Natural killer cell (primary cell): ENCODE results near the gene PLXNA2. TPM values are rescaled to one million over a fixed set of nuclear protein-coding genes. Genes with fewer than 3 reads are reported as not detected.
A peak's percentile ranks its signal among the peaks of the same experiment; 100 is the strongest.

ENCODE experiments used
- ATAC-seq, 3 donors: fragments of 150-1000 bp in 2 of 3; fragments of 200-7000 bp in 1 of 3; cut with Tn5 transposase; 1 replicate in 1 of 3; 2 replicates in 2 of 3; pipeline ENCODE4 v1.10.0; 2021; ENCODE audit warnings: mild to moderate bottlenecking in 2 of 3, moderate library complexity in 2 of 3
- DNase-seq, 2 donors: peaks; one replicate each; pipeline versions ENCODE4 v3.0.0 to v3.0.0-alpha.2; 2013 to 2021; ENCODE audit warnings: mixed read lengths in 1 of 2
- H3K27ac ChIP-seq: one replicate; pipeline ENCODE4 v1.5.1; 2013; ENCODE audit warnings: mild to moderate bottlenecking, low read length
- H3K27me3 ChIP-seq: one replicate; pipeline ENCODE4 v1.6.1; 2013; ENCODE audit warnings: low read length; ENCODE audit not compliant: control insufficient read depth, insufficient read depth
- H3K36me3 ChIP-seq: one replicate; pipeline ENCODE4 v1.6.1; 2013; ENCODE audit warnings: low read length; ENCODE audit not compliant: control insufficient read depth, insufficient read depth
- H3K4me1 ChIP-seq: one replicate; pipeline ENCODE4 v1.6.1; 2013; ENCODE audit warnings: low read length; ENCODE audit not compliant: control insufficient read depth, insufficient read depth
- H3K4me3 ChIP-seq: one replicate; pipeline ENCODE4 v1.5.1; 2013; ENCODE audit warnings: low read length
- H3K9me3 ChIP-seq: one replicate; pipeline ENCODE4 v1.6.1; 2013; ENCODE audit warnings: low read length; ENCODE audit not compliant: control insufficient read depth, insufficient read depth
- H3K27ac Mint-ChIP-seq, 2 donors: one replicate each; pipeline ENCODE4 v1.8.0; 2022; ENCODE audit warnings: mild to moderate bottlenecking in 2 of 2, mixed read lengths in 2 of 2, moderate library complexity in 1 of 2
- H3K27me3 Mint-ChIP-seq, 2 donors: one replicate each; pipeline ENCODE4 v1.8.0; 2022; ENCODE audit warnings: low read depth in 2 of 2, mixed read lengths in 2 of 2
- H3K36me3 Mint-ChIP-seq: one replicate; pipeline ENCODE4 v1.8.0; 2022; ENCODE audit warnings: mixed read lengths
- H3K4me1 Mint-ChIP-seq, 2 donors: one replicate each; pipeline ENCODE4 v1.8.0; 2022; ENCODE audit warnings: mixed read lengths in 2 of 2
- H3K4me3 Mint-ChIP-seq: one replicate; pipeline ENCODE4 v1.8.0; 2022; ENCODE audit warnings: mild to moderate bottlenecking, moderate library complexity, mixed read lengths
- H3K9me3 Mint-ChIP-seq, 2 donors: one replicate each; pipeline ENCODE4 v1.8.0; 2022; ENCODE audit warnings: mixed read lengths in 2 of 2
- WGBS: methylation state at CpG from one replicate; pipeline ENCODE4 v1.1.7; 2013; ENCODE audit warnings: missing lambda C conversion rate; ENCODE audit not compliant: insufficient coverage; 5-methylcytosine and 5-hydroxymethylcytosine counted together
- intact Hi-C: fragments of 100-400 bp; cut with micrococcal nuclease; formaldehyde crosslinking; loops from one replicate; pipeline ENCODE4 v1.14.2; 2022
- total RNA-seq, 4 donors: library from RNA; stranded (reverse); fragments of 120-200 nt in 1 of 4; gene quantifications; one replicate each; pipeline versions ENCODE4 v1.2.3 to v1.2.4, GENCODE V29; 2013 to 2022
- TF ChIP-seq, protein P1 (sequence below): fragments of 200-600 bp; IDR thresholded peaks from one replicate; pipeline ENCODE4 v1.8.0; 2022; ENCODE audit warnings: antibody characterized with exemption

PLXNA2 gene
- total RNA-seq, 3 donors from 2014 or later (not counting 1 experiment from before 2014, with no cell fraction given), result 2.8 to 8.4 (median 2.8) TPM

DNA sequence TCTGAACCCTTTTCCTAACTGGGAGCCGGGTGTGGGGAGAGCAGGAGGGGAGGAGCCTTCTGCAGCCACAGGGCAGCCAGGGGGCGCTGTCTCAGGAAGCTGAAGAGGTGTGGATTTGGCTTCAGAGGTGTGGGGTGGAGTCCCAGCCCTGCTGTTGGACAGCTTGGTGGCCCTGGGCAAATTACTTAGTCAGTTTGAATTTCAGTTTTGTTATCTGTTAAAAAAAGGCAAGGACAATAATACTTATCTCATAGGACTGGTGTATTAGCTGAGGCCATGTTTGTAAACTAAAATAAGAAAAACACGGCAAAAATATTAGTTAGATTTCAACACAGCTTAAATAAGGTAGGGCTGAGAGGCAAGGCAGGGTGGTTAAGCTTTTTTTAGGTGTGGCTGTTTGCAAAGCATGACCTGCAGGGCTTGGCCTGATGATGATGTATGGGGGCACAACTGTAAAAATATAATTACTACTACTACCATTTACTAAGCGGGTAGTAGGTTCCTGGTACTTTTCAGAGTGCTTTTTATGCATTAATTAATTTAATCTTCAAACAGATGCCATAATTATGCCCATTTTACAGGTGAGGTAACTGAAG is 111.8 kb downstream of the PLXNA2 start:
- ATAC-seq (peak; percentile 52 to 75 (median 52)), DNase-seq (peak; percentile 18 to 62)
- H3K4me3 Mint-ChIP-seq, result no peak overlapping the region
- no peaks in the 10 kb centered on the region for H3K36me3 Mint-ChIP-seq
- peaks cover 0 to 7% of the 10 kb centered on the region in 2 donors for H3K4me1 Mint-ChIP-seq
- intact Hi-C loops, result loop anchor here (1.0 kb wide), 1 partner anchor 113 kb away; no protein-coding TSS in a partner anchor
- no peaks in the 10 kb centered on the region for H3K9me3 Mint-ChIP-seq
- H3K4me1 ChIP-seq, result peaks cover 3% of the 10 kb centered on the region
- H3K27ac ChIP-seq, result no peak overlapping the region
- no peak overlapping the region for H3K4me3 ChIP-seq
- H3K9me3 ChIP-seq, result no peaks in the 10 kb centered on the region
- H3K36me3 ChIP-seq, result no peaks in the 10 kb centered on the region
- H3K27me3 ChIP-seq, result no peaks in the 10 kb centered on the region
- H3K27ac Mint-ChIP-seq, result no peak overlapping the region
- TF ChIP-seq, protein P1, sequence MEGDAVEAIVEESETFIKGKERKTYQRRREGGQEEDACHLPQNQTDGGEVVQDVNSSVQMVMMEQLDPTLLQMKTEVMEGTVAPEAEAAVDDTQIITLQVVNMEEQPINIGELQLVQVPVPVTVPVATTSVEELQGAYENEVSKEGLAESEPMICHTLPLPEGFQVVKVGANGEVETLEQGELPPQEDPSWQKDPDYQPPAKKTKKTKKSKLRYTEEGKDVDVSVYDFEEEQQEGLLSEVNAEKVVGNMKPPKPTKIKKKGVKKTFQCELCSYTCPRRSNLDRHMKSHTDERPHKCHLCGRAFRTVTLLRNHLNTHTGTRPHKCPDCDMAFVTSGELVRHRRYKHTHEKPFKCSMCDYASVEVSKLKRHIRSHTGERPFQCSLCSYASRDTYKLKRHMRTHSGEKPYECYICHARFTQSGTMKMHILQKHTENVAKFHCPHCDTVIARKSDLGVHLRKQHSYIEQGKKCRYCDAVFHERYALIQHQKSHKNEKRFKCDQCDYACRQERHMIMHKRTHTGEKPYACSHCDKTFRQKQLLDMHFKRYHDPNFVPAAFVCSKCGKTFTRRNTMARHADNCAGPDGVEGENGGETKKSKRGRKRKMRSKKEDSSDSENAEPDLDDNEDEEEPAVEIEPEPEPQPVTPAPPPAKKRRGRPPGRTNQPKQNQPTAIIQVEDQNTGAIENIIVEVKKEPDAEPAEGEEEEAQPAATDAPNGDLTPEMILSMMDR, result peak; percentile 58
- H3K27me3 Mint-ChIP-seq, result peaks cover 7 to 26% of the 10 kb centered on the region in 2 donors
- whole genome bisulfite sequencing, result 35% methylated on average over 3 of the region's 4 CpGs

DNA sequence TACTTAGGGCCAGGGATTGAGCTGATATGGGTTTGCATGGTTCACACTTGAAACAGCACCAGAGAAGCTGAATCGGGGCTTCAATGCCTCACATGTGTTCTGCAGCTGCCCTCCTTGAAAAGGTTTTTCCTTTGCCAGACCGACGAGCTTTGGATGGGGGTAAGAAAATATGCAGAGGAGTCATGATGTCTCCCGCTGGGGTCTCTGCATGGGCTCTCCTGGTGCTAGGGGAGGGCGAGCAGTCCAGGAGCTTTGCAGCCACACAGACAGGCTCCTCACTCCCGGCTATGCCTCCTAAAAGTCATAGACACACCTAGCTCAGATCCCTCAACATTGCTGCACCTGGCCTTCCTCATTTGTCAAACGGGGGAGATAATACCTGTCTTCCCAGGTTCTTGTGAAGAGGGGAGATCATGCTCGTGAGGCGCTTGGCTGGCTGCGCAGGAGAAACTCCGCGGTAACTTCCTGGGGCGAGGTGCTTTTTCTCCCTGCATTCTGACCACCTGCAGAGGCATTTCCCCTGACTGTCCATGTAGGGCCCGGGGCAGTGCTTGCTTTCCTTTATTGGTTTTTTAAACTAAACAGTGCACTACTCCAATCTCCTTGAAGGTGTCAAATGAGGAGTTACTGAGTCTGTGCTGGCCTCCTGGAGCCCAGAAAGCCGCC is 112.4 kb downstream of the PLXNA2 start:
- peaks cover 3% of the 10 kb centered on the region for H3K4me1 ChIP-seq
- H3K27me3 Mint-ChIP-seq, result peaks cover 13 to 28% of the 10 kb centered on the region in 2 donors
- no peak overlapping the region for H3K4me3 Mint-ChIP-seq
- H3K27ac Mint-ChIP-seq, result no peak overlapping the region
- TF ChIP-seq, protein P1, result no peak
- intact Hi-C loops, result loop anchor here (1.0 kb wide), 1 partner anchor 114 kb away; no protein-coding TSS in a partner anchor
- H3K36me3 Mint-ChIP-seq, result no peaks in the 10 kb centered on the region
- H3K4me3 ChIP-seq, result no peak overlapping the region
- DNase-seq (no peak), ATAC-seq (peak in 1 of 3 donors; percentile 32)
- no peaks in the 10 kb centered on the region for H3K9me3 ChIP-seq
- H3K4me1 Mint-ChIP-seq, result peaks cover 0 to 7% of the 10 kb centered on the region in 2 donors
- H3K27ac ChIP-seq, result no peak overlapping the region
- no peaks in the 10 kb centered on the region for H3K36me3 ChIP-seq
- 37% methylated on average over 14 of the region's 15 CpGs for WGBS
- no peaks in the 10 kb centered on the region for H3K9me3 Mint-ChIP-seq
- H3K27me3 ChIP-seq, result no peaks in the 10 kb centered on the region

DNA sequence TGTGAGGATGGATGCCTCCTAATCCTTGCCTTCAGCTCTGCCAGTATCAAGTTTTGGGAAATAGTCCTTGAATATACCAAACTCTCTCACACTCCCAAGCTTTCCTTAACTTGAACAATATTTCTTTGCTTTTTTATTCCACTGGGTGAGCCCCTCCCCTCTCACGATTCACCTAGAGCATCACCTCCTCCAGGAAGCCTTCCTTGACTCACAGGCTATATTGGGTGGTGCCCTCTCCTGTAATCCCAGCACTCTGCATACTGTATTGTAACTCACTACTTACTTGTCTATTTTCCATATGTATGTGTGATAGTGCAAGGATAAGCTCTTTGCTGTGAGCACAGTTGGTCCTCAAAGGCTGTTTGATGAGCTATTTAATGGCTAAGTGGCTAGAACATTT is 114.7 kb downstream of the PLXNA2 start:
- DNase-seq (no peak), ATAC-seq (no peak)
- H3K4me1 ChIP-seq, result peaks cover 3% of the 10 kb centered on the region
- no peaks in the 10 kb centered on the region for H3K36me3 ChIP-seq
- 67% methylated on average over 1 of the region's 1 CpG for WGBS
- Mint-ChIP-seq H3K36me3 (no peaks in the 10 kb centered on the region), H3K9me3 (no peaks in the 10 kb centered on the region), H3K27me3 (peaks cover 13 to 28% of the 10 kb centered on the region in 2 donors), H3K4me1 (peaks cover 0 to 7% of the 10 kb centered on the region in 2 donors), H3K27ac (no peak overlapping the region), H3K4me3 (no peak overlapping the region)
- intact Hi-C loops, result no loop called here
- H3K27me3 ChIP-seq, result no peaks in the 10 kb centered on the region
- H3K9me3 ChIP-seq, result no peaks in the 10 kb centered on the region
- H3K27ac ChIP-seq, result no peak overlapping the region
- TF ChIP-seq, protein P1, result no peak
- H3K4me3 ChIP-seq, result no peak overlapping the region
